A204.1 (cell line): ENCODE measurements around the gene AGL.
"Not testable (repeated sequence)": the region's sequence is repeated elsewhere in the genome, so short reads cannot be mapped to it uniquely, and the experiment has no call there.

ENCODE experiments used
- FAIRE-seq: peaks from 2 replicates; lab custom pipeline; 2012; peaks lifted over from hg19 to GRCh38; lab: Jason Lieb, UNC

AGL gene

GRCh38 chr1:99943223-99943794 is 93.1 kb downstream of the AGL start:
- no peak for FAIRE-seq

- FAIRE-seq: no peak
These were observed 94.0 kb downstream of the AGL start for GRCh38 chr1:99944192-99944591.

GRCh38 chr1:99945174-99945573 is 95.0 kb downstream of the AGL start:
- FAIRE-seq: no peak

GRCh38 chr1:99950486-99950885 is 100.3 kb downstream of the AGL start:
- FAIRE-seq: no peak

- FAIRE-seq: no peak
These were observed 102.4 kb downstream of the AGL start for GRCh38 chr1:99952522-99952921.

- no peak for FAIRE-seq
These were observed 105.2 kb downstream of the AGL start for GRCh38 chr1:99955375-99955774.

GRCh38 chr1:99956755-99957154 is 106.6 kb downstream of the AGL start:
- FAIRE-seq: no peak

GRCh38 chr1:99957818-99958217 is 107.7 kb downstream of the AGL start:
- no peak for FAIRE-seq

GRCh38 chr1:99959189-99959705 is 109.1 kb downstream of the AGL start:
- not testable (repeated sequence) for FAIRE-seq

- not testable (repeated sequence) for FAIRE-seq
These were observed 110.1 kb downstream of the AGL start for GRCh38 chr1:99960260-99960659.

- no peak for FAIRE-seq
These were observed 113.1 kb downstream of the AGL start for GRCh38 chr1:99963041-99963795.

- no peak for FAIRE-seq
These were observed 114.6 kb downstream of the AGL start for GRCh38 chr1:99964806-99965205.

- FAIRE-seq: no peak
These were observed 115.7 kb downstream of the AGL start for GRCh38 chr1:99965646-99966375.

- FAIRE-seq: no peak
These were observed 118.1 kb downstream of the AGL start for GRCh38 chr1:99968214-99968613.

GRCh38 chr1:99969260-99969728 is 119.1 kb downstream of the AGL start:
- FAIRE-seq: no peak

- FAIRE-seq: no peak
These were observed 119.8 kb downstream of the AGL start, which contains the start of gene SLC35A3 for GRCh38 chr1:99969729-99970621. TSS of gene SLC35A3 (plus strand) at chr1:99969996. CDS start at chr1:99993555, 23,559 bp downstream.

- FAIRE-seq: no peak
These were observed 120.6 kb downstream of the AGL start for GRCh38 chr1:99970713-99971255.

GRCh38 chr1:99972066-99972465 is 121.9 kb downstream of the AGL start:
- FAIRE-seq: not testable (repeated sequence)
